Renal pelvis (tissue), 4 donors: Measurements from ENCODE around the gene ERBB4. TPM values are rescaled to one million over a fixed set of nuclear protein-coding genes. Genes with fewer than 3 reads are reported as not detected.
"Not testable (repeated sequence)": the region's sequence is repeated elsewhere in the genome, so short reads cannot be mapped to it uniquely, and the experiment has no call there.

Source experiments
- DNase-seq: peaks from one replicate; pipeline ENCODE4 v3.0.0-alpha.2; 2013
- polyA plus RNA-seq, 3 donors: library from polyadenylated mRNA; unstranded; fragments of 120-200 nt; gene quantifications; one replicate each; pipeline ENCODE4 v1.2.1, GENCODE V29; 2013; ENCODE audit not compliant: insufficient read length in 3 of 3

Gene ERBB4
- polyA plus RNA-seq, 3 donors, result 40.0 to 57.4 (median 49.7) TPM

DNA sequence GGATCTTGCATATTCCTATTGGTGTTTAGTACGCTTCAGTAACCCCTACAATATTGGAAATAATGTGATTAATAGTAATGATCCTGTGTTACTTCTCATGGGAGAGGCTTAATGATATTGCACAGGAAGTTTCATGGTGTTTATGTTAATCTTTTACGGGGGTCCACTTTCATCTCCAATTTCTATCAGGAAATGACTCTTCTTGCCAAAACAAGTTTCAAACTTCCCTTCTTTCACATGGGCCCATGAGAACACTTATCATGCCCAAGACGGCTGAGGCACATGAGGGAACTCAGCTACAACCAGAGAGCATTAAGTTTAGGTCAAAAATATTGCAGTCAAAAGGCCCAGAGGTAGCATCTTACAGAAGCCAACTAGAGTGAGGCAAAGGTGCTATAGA is 7.6 kb downstream of the ERBB4 start:
- no peak for DNase-seq

DNA sequence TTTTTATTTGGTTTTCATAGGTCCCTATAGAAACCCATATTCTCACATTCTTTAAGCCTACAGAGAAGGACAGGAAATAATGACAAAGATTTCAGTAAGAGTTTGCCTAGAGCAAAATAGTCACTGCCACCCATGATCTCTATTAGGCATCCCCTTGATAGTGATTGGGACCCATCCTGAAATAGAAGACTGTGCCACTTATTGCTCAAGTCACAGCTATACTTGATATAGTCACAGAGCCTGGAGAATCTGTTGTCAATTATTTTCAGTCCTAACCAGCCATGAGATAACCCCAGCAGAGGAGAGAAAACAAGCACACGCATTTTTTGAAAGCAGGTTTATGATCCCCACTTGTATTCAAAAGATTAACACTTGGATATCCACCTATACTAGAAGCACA is 8.2 kb downstream of the ERBB4 start:
- no peak for DNase-seq

DNA sequence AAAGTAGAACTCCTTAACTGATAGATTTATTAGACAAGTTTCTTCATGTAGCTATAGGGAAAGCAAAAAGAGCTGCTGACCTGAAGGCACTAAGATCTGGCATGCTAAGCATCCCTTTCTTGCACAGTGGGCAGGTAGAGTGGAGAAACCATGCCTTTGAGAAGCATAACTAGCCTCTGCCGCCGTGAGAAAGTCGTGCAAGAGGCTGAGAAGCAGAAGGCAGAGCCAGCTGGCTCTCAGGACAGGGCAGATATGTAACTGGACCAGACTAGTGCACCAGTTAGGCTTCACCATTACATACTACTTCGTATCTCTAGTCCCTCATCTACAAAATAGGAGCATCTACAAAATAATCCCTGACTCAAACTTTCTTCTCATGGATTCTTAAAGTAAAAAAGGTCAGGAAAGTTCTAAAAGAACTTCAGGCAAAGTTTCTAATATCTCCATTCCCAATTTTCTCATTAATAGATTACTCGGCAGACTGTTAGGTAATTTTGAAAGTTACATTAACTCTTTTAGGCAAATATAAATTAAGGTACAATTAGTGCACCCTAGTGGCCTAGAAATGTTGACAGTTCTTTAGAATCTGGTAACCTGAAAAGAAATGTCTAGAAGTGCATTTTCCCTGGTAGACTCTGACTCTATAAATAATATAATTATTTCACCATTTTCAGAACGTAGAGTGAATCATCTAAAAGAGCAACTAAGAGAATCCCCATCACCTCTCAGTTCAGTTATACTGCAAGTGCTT is 10.3 kb downstream of the ERBB4 start:
- no peak for DNase-seq

DNA sequence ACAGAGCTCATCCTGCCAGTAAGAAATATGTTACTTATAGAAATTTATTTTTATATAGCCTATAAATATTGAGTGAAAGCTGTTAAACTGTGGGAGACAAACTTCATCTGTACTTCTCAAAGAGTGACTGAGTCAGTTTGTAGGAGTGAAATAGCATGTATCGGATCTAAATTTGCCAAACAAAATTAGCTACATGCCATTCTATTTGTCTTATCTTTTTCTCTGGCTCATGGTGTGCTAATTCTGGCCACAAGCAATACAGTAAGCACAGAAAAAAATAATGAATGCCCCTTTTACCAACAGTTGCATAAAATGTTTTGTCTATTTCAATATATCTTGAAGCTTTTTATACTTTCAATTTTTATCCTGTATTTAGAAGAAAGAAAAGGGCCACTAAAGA is 12.5 kb downstream of the ERBB4 start:
- no peak for DNase-seq

DNA sequence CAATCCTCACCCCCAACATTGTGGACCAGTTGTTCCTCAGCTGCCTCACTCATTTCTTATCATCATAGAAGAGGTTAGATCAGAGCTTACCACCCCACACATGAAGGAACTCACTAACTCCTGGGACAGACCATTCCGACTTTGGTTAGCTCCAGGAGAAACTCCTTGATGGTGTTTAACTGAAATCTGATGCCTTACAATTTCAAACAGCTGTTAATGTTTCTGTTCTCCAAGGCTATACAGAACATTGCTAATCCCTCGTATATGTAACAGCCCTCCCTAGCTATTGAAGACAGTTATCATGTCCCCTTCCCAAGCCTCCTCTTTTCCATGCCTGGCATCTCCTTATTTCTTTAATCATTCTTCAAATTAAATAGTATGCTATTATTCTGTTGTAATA is 14.8 kb downstream of the ERBB4 start:
- DNase-seq, result no peak

DNA sequence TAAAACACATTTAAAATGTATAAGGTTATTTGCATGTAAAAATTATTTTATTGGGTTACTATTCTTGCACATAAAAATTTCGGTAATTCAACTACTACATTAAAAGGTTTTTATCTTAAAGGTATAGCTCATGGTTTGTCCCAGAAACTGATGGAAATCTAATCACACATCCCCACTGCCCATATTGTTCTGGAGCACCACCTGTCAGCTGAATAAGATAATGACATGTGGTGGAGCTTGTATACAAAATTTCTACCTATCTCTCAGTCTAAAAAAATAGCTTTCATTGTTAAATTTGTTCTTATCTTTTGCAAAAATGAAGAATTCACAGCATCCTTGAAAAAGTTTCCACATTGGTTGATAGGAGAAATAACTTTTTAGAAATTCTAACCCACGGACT is 18.3 kb downstream of the ERBB4 start:
- no peak for DNase-seq

DNA sequence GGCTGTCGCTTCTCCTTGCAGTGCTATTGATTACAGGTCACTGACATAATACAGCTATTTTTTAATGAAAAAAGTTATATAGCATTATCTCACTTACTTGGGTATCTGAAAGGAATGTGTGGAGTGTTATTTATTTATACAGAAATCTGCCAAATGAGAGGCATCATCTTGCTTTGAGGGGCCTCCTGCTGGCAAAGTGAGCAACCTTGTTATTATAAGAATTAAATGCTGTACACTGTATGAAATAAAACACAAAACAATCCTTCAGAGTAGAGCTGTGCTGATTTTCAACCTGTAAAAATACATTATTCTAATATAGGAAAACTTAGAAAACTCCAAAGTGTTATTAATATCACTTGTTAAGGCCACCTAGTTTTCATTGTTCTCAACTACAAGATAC is 20.9 kb downstream of the ERBB4 start:
- DNase-seq, result no peak

DNA sequence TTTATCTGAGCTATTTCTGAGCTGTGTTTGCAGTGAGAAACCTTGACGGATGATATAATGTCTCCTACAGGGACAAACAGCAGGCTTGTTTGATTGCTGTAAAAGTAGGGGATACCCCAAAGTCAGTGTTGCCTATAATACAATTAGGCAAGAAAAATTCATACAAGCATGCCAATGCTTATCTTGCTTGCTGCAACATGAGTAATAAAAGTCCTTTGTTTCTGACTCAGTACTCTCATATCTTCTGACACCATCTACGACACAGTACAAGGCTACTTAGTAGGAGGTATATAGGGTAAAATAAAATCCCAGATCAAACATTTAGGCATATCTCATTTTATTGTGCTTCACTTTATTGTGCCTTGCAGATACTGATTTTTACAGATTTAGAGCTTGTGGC is 33.0 kb downstream of the ERBB4 start:
- DNase-seq, result no peak

DNA sequence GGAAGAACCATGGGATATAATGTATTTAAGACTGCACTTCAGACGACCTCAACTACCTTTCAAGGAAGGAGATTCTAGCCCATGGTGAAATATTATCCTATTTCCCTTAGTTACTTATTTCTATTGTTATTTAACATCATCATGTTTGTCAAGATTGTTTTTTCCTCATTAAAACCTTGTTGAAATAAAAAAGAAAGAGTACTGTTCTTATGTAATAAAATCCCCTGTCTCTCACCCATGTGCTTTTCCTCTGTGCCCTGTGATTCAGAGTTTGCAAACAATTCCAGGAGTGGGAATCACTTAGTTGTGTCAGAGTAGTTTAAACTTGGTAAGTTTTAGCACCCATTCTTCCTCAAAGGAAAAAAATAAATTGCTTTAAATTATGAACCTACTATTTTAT is 43.6 kb downstream of the ERBB4 start:
- no peak for DNase-seq

DNA sequence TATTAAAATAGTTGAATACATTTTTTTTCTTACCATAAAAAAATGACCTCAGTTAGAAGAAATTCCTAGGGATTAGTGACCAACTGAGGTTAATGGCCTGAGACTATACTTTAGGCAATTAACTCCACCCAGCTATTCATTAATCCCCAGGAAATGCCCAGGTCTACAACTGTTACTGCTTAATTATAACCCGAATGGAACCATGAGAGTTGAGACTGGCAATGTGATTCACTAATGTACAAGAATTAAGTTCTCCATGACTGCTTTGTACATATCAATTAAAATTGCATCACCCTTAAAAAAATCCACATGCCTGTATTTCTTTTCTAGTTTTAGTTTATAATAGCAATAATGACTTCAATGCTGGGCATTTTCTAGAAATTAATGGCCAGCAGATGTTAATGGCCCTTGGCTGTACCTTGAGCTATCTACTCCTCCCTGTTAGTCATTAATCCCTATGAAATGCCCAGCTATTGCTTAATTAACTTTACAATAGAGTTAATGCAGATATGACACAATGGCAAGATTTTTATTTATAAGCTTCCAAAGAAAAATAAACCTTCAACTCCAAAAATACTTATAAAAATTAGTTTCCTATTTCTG is 44.1 kb downstream of the ERBB4 start:
- peak; percentile 70 for DNase-seq

DNA sequence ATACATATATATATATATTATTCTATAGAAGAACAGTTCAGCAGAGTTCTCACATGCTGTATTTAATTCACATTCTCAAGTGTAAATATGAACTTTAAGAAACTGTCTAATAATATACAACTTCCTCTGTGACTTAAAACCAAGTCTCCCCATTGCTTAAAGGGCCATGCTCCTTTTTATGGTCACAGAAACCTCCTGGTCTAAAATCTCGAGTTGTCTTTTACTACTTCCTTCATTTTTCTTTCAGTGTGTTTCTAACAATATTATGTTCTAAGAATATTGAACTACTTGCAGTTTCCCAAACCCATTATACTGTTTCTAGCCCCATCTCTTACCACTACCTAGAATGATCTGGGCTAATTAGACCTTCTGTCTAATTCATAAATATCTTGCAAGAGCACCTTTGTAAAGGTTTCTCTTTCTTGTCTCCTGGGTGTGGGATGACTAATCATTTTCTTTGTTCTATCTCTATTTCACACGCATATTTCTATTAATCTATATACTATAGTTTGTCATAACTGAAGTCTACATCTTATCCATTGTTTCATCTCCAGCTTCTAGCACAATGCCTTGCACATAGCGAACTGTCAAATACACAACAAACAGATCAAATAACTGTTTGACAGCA is 48.8 kb downstream of the ERBB4 start:
- no peak for DNase-seq

DNA sequence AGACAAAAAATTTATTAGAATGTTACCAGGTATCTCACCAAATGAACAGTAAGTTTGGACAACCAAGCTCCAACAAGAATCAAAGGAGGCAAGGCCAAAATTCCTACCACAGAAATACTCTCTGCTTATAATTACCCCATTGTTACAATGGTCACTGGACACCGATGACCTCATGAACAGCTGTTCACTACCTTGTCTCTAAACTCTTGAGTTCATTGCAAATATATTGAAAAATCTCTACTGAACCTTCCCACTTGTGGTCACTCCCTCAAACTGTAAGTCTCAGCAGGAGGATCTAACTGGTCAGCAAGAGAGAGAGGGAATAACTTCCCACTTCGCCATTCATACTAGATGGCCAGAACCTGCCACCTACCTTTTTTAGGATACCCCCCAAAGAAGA is 50.0 kb downstream of the ERBB4 start:
- no peak for DNase-seq

DNA sequence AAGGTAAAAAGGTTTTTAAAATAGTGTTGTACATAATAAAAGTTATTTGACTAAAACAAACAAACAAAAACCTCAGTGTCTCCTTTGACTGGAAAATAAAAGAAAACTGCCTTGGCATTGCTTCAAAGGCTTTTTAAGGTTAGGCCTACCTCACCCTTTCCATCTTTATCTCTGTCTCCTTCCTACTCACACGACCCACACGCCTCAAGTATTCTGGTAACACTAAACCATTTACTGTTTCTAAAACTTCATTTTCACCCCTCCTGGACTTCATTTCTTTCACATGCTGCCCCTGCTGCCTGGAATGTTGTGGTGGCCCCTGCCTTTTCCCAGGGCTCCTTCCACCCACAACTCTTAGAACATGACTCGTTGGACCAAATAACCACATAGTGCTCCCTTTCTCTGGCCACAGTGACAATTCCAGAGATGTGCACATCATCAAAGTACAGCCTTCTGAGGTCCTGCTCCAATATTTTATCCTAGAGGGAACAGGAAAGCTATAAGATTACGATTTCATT is 54.0 kb downstream of the ERBB4 start:
- DNase-seq, result no peak

DNA sequence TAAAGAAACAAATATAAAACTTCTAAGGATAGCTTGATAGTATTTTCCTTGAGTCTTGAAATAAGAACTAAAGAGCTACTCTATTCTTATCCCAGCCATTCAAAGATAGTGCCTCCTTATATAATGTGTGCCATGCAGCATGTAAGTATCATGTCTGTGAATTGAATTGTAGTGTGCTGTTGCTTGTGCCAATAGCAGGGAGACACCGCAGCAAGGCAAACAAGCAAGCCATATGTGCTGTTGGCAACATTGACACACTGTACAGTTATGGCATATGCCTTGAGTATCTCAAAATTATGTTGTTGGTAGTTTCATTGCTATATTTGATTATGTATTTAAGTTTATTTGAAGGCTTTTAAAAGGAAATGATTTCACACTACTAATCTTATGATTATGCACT is 58.2 kb downstream of the ERBB4 start:
- DNase-seq, result no peak

DNA sequence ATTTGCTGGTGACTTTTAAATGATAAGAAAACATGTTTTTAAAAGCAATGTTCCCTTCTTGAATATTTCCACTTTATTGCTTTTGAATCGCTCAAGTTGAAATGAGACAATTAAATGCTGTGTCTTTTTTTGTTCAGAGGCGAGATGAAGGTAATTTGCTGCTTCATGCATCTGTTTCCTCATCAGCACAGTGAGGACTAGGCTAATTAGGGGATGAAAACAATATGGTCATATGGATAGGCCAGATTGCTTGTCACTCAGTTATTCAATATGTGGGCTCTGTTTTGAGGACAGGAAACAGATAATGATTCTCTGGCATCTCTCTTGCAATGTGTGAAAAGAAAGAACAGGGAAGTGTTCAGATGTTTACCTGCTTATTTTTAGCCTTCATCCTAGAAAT is 61.0 kb downstream of the ERBB4 start:
- DNase-seq, result no peak

DNA sequence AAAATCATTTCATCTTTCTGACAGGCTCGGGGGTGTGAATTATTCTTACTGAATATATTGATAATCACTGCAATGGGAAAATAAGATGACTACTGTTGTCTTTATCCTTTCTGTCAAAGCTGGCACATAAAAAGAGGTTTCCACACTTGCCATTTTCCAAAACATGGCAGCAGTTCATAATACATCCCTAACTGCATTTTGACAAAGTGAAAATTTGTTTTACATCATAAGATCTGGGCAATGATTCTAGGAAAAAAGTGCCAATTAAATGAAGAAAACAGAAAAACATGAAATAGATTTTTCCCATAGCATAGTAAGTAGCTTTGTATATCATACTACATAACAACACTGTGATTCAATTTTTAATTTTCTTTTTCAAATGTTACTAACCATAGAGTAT is 65.4 kb downstream of the ERBB4 start:
- DNase-seq, result no peak

DNA sequence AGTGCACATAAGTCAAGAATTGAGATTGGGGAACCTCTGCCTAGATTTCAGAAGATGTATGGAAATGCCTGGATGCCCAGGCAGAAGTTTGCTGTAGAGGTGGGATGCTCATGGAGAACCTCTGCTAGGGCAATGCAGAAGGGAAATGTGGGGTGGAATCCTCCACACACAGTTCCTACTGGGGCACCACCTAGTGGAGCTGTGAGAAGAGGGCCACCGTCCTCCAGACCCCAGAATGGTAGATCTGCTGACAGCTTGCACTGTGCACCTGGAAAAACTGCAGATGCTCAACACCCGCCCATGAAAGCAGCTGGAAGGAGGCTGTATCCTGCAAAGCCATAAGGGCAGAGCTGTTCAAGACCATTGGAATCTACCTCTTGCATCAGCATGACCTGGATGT is 71.1 kb downstream of the ERBB4 start:
- DNase-seq, result not testable (repeated sequence)

DNA sequence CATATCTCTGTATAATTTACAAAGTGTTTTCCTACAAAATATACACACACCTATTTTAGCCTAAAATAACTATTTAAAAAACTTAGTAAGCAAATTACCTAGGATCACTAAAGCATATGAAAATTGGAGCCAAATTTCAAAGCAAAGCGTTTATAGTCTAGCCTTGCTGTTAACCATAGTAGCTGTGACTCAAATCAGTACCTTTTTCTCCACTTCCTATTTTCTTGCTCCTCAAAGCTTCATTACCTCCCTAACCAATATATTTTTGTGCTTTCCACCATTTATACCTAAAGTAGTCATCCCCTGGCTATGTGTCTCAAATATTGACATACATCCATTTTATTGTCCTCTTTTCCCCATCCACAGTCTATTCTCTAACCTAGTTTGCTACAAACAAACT is 73.1 kb downstream of the ERBB4 start:
- no peak for DNase-seq

DNA sequence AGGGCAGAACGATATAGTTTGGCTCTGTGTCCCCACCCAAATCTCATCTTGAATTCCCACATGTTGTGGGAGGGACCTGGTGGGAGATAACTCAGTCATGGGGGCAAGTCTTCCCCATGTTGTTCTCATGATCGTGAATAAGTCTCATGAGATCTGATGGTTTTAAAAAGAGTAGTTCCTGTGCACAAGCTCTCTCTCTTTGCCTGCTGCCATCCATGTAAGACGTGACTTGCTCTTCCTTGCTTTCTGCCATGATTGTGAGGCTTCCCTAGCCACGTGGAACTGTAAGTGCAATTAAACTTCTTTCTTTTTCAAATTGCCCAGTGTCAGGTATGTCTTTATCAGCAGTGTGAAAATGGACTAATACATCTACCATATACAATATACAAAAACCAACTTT is 76.9 kb downstream of the ERBB4 start:
- DNase-seq, result not testable (repeated sequence)

DNA sequence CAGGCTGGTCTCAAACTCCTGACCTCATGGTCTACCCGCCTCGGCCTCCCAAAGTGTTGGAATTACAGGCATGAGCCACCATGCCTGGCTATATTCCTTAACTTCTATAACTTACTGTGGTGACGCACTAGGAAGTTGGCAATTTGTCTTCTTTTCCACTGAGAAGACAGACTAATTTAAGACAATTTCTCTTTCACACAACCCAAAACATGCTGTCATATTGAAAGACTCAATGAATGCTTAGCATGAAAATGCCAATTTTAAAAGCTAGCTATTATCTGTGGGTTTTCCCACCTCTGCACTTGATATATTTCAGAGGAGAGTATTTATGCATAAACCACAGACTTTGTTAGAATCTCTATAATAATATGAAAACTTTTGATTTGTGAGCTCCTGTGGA is 84.5 kb downstream of the ERBB4 start:
- DNase-seq, result no peak

DNA sequence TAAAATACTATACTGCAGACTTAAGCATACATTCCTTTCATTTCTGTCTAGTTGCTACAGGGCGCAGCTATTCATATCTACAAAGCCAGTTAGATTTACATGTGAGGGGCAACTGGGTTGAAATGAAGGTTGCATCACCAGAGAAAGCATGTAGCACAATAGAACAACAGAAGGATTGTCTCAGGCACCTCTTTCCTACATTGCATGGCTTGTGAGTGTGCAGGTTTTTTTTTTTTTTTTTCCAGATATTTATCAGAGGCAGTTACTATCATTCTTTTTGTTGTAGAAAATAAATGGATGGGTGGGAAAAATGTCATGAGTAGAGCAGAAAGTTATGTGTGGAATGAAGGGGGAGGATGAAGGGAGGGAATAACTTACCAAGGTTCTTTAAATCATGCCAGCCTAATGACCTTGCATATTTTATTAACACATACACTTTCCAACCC is 86.8 kb downstream of the ERBB4 start:
- peak; percentile 71 for DNase-seq

DNA sequence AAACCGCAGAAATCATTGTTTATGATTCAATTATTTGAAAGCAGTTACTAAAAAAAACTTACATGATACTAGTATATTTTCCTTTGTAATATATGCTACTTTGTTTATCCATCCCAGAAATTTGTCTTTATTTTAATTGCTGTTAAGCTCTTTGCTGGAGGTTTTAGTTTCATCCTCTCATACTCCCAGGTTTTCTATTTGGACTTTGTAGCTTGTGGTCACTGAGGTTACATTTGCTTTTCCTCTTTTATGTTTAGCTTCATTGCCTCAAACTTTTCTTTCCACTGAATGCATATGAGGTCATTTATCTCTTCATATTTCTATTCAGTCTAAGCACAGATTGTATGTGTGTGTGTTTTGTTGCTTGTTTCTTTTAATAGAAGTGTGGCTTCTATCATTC is 89.9 kb downstream of the ERBB4 start:
- no peak for DNase-seq

DNA sequence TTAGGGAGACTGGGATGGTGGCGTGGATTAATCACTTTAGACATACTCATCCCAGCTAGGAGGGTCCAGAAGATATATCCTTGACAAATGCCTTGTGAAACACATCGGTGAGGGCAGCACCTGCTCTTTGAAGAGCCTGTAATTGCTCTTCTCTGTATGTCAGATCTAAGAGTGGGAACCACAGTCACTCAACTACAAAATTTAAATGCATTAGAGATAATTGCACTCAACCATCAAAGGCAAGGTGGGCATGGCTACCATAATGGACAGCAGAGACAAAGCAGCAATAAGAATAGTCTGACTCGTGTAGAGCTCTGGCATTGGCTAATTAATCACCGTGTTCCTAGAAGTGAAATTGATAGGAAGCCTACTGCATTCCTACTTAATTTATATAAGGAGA is 96.8 kb downstream of the ERBB4 start:
- DNase-seq, result no peak
